ENCODE measurements around the gene BBLN.

BBLN gene

GRCh38 chr9:128206484-128206883 is 46.4 kb downstream of the BBLN start:
- peaks cover 14% of the 10 kb centered on the region for H3K4me1 ChIP-seq (ENCODE audit: insufficient read depth, low read length)
- H3K9ac ChIP-seq (ENCODE audit: low read length) = no peak overlapping the region
- no peaks in the 10 kb centered on the region for H3K9me3 ChIP-seq (ENCODE audit: low read length)
- no peak overlapping the region for H3K4me3 ChIP-seq (ENCODE audit: low read depth in 1 of 2, low read length in 2 of 2)
- H3K36me3 ChIP-seq (ENCODE audit: insufficient read depth, low read length) = no peaks in the 10 kb centered on the region
- H3K27ac ChIP-seq (ENCODE audit: low read depth, low read length) = no peak overlapping the region
- H3K27me3 ChIP-seq (ENCODE audit: control insufficient read depth in 1 of 2, insufficient read depth in 2 of 2, low read length in 2 of 2) = peaks cover 8 to 14% of the 10 kb centered on the region in 2 donors

DNA sequence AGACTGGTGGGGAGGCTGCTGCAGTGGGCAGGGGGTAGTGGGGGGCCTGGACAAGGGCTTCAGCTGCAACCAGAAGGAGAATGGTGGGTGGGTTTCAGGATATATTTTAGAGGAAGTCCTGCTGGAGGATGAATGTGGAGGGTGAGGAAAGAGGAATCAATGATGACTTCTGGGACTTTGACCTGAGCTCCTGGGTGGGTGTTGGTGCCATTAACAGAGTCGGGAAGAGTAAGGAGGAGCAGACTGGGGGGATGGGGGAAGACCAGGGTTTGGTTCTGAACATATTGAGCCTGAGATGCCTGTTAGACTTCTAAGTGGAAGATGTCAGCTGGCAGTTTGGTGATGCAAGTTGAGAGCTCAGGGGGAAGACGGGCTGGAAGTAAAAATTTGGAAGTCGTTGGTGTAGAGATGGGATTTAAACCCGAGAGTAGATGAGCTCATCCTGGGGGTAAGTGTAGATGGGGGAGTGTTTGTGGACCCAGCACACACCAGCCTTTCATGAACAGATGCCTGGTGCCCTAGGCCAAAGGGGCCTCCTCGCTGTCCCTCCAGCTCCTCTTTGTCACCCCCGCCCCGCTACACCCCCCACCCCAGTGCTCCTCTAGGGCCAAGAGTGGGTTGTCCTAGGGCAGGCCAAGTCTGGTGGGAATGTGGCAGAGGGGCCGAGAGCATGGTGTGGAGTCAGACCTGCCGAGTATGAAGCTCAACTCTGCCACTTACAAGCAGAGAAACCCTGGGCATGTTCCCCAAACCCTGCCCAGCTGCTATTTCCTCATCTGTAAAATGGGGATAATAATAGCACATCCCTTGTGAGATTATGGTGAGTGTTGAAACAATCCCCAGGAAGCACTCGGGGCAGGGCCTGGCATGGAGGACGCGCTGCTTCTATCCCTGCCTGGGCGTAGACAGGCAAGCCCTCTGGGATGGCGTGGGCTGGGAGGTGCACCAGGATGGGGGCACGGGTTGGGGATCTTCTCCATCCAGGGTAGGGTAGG is 47.1 kb downstream of the BBLN start:
- peaks cover 8 to 14% of the 10 kb centered on the region in 2 donors for H3K27me3 ChIP-seq (ENCODE audit: control insufficient read depth in 1 of 2, insufficient read depth in 2 of 2, low read length in 2 of 2)
- no peak overlapping the region for H3K4me3 ChIP-seq (ENCODE audit: low read depth in 1 of 2, low read length in 2 of 2)
- H3K9ac ChIP-seq (ENCODE audit: low read length) = no peak overlapping the region
- no peaks in the 10 kb centered on the region for H3K9me3 ChIP-seq (ENCODE audit: low read length)
- no peaks in the 10 kb centered on the region for H3K36me3 ChIP-seq (ENCODE audit: insufficient read depth, low read length)
- H3K4me1 ChIP-seq (ENCODE audit: insufficient read depth, low read length) = peaks cover 14% of the 10 kb centered on the region
- H3K27ac ChIP-seq (ENCODE audit: low read depth, low read length) = no peak overlapping the region

DNA sequence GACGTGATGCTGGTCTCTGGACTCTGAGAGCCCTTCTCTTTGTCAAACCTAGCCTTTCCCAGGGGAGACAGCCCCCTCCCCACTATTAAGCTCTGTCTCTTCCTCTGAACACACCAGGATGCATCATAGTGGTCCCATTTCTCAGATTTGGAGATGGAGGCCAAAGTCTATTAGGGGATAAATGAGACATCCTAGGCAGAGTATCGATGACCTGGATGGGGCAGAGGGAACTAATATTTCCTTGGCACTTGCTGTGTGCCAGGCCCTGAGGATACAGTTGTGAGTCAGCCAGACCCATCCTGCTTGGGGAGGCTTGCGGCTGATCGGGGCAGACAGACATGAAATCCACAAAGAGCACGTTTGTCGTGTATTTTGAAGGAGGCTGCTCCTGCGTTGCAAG is 48.3 kb downstream of the BBLN start:
- Histone ChIP-seq H3K27me3 (ENCODE audit: control insufficient read depth in 1 of 2, insufficient read depth in 2 of 2, low read length in 2 of 2) (peaks cover 8 to 14% of the 10 kb centered on the region in 2 donors), H3K9me3 (ENCODE audit: low read length) (no peaks in the 10 kb centered on the region), H3K4me1 (ENCODE audit: insufficient read depth, low read length) (peaks cover 14% of the 10 kb centered on the region), H3K27ac (ENCODE audit: low read depth, low read length) (no peak overlapping the region), H3K4me3 (ENCODE audit: low read depth in 1 of 2, low read length in 2 of 2) (no peak overlapping the region), H3K36me3 (ENCODE audit: insufficient read depth, low read length) (no peaks in the 10 kb centered on the region), H3K9ac (ENCODE audit: low read length) (no peak overlapping the region)

DNA sequence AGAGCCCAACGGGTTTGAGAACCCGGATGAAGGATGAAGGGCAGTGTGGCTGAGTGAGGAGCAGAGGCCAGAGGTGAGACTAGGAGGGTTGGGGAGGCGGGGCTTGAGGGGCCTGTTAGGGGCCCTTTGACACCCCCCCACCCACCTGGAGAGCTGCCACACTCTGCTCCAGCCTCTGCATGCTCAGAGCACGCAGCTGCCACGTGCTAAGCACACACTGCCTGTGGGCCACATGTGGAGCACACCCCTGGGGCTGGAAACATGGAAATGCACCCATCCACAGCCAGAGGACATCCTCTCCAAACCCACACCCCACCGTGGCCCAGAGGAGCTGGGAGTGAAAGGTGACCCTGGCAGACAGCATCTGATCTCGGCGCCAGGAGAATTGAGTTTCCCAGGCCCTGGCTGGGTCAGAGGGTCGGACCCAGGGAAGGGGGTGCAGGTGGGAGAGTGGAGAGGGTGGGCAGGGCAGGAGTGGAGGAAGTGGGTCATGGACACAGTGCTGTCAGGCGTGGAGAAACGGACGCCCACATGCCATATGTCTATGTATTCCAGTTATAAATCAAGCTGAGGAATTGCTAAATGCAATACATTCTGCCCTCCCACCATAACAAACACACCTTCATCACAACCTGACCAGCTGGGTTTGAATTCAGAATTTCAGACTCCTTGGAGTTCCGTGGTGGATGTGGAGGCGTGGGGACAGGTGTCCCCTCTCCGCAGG is 49.0 kb downstream of the BBLN start:
- no peaks in the 10 kb centered on the region for H3K36me3 ChIP-seq (ENCODE audit: insufficient read depth, low read length)
- peaks cover 8% of the 10 kb centered on the region in 2 donors for H3K27me3 ChIP-seq (ENCODE audit: control insufficient read depth in 1 of 2, insufficient read depth in 2 of 2, low read length in 2 of 2)
- H3K4me3 ChIP-seq (ENCODE audit: low read depth in 1 of 2, low read length in 2 of 2) = no peak overlapping the region
- H3K9me3 ChIP-seq (ENCODE audit: low read length) = no peaks in the 10 kb centered on the region
- H3K27ac ChIP-seq (ENCODE audit: low read depth, low read length) = no peak overlapping the region
- peaks cover 8% of the 10 kb centered on the region for H3K4me1 ChIP-seq (ENCODE audit: insufficient read depth, low read length)
- no peak overlapping the region for H3K9ac ChIP-seq (ENCODE audit: low read length)

DNA sequence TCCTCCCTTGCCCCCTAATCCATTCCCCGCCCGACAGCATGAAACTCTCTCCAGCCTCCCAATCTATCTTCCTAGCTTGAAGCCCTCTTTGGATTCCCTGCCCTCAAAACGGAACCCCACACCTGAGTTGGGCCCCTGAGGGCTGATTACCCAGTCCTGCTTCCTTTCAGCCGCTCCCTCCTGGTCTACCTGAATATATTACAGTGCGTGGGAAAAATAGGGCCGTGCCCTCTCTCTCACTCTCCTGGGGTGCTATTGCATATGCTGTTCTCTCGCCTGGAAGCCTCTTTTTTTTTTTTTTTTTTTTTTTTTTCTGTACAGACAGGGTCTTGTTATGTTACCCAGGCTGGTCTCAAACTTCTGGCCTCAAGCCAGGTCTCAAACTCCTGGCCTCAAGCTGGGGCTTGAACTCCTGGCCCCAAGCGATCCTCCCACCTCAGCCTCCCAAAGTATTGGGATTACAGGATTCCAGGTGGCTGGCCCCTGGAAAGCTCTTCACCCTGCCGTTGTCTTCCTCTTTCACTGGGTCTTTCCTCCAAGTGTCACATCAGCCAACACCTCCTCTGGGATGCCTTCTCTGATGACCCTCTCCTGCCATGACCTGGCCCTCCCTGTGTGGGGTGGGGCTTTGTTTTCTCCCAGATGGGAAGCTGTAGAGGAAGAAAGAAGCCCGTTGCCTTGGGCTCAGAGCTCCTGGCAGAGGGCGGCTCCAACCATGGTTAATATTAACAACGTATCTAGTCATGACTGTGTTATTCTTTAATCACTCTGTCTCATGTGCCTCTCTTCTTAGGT is 51.3 kb downstream of the BBLN start:
- Histone ChIP-seq H3K9me3 (ENCODE audit: low read length) (no peaks in the 10 kb centered on the region), H3K27ac (ENCODE audit: low read depth, low read length) (no peak overlapping the region), H3K4me3 (ENCODE audit: low read depth in 1 of 2, low read length in 2 of 2) (no peak overlapping the region), H3K36me3 (ENCODE audit: insufficient read depth, low read length) (no peaks in the 10 kb centered on the region), H3K9ac (ENCODE audit: low read length) (no peak overlapping the region), H3K27me3 (ENCODE audit: control insufficient read depth in 1 of 2, insufficient read depth in 2 of 2, low read length in 2 of 2) (peaks cover 0 to 5% of the 10 kb centered on the region in 2 donors), H3K4me1 (ENCODE audit: insufficient read depth, low read length) (peaks cover 4% of the 10 kb centered on the region)

DNA sequence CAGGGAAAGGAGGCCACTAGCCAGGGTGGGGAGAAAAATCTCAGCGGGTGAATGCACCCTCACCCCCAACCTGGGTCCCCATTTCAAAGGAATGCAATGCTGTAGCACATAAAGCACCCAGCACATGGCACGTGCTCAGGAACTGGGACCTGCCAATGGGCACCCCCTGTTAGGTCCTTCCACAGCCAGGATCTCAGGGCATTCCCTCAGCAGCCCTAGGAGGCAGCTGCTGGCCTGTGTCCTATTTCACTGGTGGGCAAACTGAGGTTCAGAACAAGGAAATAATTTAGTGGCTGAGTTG is 51.9 kb downstream of the BBLN start:
- Histone ChIP-seq H3K4me3 (ENCODE audit: low read depth in 1 of 2, low read length in 2 of 2) (no peak overlapping the region), H3K9me3 (ENCODE audit: low read length) (no peaks in the 10 kb centered on the region), H3K4me1 (ENCODE audit: insufficient read depth, low read length) (peaks cover 6% of the 10 kb centered on the region), H3K27me3 (ENCODE audit: control insufficient read depth in 1 of 2, insufficient read depth in 2 of 2, low read length in 2 of 2) (peaks cover 0 to 5% of the 10 kb centered on the region in 2 donors), H3K36me3 (ENCODE audit: insufficient read depth, low read length) (no peaks in the 10 kb centered on the region), H3K9ac (ENCODE audit: low read length) (no peak overlapping the region), H3K27ac (ENCODE audit: low read depth, low read length) (no peak overlapping the region)
